ENCODE data around the gene PTGES2. TPM values are rescaled to one million over a fixed set of nuclear protein-coding genes. Genes with fewer than 3 reads are reported as not detected.

PTGES2 gene
- total and polyA plus RNA-seq, 2 of the 13 experiments (the other 11 are each of a cell fraction or from before 2014, with no cell fraction given) = 63.7 to 79.8 TPM

DNA sequence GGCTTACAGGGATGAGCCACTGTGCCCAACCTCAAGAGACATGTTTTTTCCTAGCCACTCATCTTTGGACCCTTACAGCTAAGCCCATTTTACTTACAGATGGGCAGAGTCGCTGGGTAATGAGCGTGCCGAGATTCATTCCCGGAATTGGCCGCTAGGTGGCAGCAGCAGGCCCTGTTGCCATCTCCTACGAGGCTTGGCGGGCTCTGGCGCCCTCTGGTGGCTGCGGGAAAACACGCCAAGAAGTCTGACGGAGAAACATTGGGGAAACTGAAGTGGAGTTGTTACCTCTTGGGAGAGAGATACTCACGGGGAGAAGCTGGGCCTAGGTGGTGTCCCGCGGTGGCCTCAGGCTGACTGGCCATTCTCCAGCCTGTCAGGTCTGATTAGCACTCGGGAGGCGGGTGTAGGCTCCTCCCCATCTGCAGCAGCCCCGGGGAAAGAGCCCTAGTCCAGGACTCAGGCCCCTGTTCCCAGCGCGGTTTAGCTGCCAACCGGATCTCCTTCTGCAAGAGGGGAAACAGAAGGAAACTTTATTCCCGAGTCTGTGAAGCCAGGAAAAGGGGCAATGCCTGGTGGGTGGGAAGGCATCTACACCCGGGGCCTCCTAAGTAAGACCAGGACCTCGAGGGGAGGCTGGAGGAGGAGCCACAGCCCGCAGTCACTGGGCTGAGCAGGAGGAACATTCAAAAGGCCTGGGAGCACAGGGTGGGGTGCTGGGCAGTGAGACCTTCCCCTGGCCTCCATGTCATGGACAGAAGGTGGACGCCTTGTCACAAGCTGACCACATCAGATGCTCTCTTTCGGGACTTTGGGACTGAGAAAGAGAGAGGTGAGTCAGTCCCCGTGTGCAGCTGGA is 9.7 kb downstream of the PTGES2 start (continued):
- TF ChIP-seq ZNF407 (CRISPR knock-in tag; IDR thresholded peaks at IDR 0.05; ENCODE audit: not compliant biosample characterization) = no peak
- peak; percentile 38; the same call in 1 of the 2 replicates for TF ChIP-seq CREM (IDR thresholded peaks at IDR 0.05)
- no peak for TF ChIP-seq CREM (CRISPR knock-in tag; IDR thresholded peaks at IDR 0.05)
- no peak for TF ChIP-seq BRCA1 (CRISPR knock-in tag; IDR thresholded peaks at IDR 0.05)
- TF ChIP-seq, protein P1, sequence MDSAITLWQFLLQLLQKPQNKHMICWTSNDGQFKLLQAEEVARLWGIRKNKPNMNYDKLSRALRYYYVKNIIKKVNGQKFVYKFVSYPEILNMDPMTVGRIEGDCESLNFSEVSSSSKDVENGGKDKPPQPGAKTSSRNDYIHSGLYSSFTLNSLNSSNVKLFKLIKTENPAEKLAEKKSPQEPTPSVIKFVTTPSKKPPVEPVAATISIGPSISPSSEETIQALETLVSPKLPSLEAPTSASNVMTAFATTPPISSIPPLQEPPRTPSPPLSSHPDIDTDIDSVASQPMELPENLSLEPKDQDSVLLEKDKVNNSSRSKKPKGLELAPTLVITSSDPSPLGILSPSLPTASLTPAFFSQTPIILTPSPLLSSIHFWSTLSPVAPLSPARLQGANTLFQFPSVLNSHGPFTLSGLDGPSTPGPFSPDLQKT (CRISPR knock-in tag; IDR thresholded peaks at IDR 0.05; ENCODE audit: borderline replicate concordance) = no peak
- no peak for TF ChIP-seq SAFB2 (CRISPR knock-in tag; IDR thresholded peaks at IDR 0.05; ENCODE audit: borderline replicate concordance, low read depth)
- no peak for TF ChIP-seq ETS1 (CRISPR knock-in tag; IDR thresholded peaks at IDR 0.05)
- TF ChIP-seq KIAA2018 (CRISPR knock-in tag; IDR thresholded peaks at IDR 0.05; ENCODE audit: borderline replicate concordance) = no peak
